Stomach smooth muscle (tissue), 2 donors: ENCODE data around the gene KCNK4.

ENCODE experiments used
- H3K27ac ChIP-seq: one replicate; pipeline ENCODE4 v1.7.0; 2013; ENCODE audit warnings: mild to moderate bottlenecking, low read length, inconsistent platforms
- H3K27me3 ChIP-seq, 2 donors: one replicate each; pipeline ENCODE4 v1.7.0; 2013; ENCODE audit warnings: low read length in 2 of 2; ENCODE audit not compliant: insufficient read depth in 2 of 2, control insufficient read depth in 1 of 2
- H3K36me3 ChIP-seq, 2 donors: one replicate each; pipeline ENCODE4 v1.7.0; 2013; ENCODE audit warnings: low read length in 2 of 2; ENCODE audit not compliant: control insufficient read depth in 2 of 2, insufficient read depth in 2 of 2
- H3K4me1 ChIP-seq: one replicate; pipeline ENCODE4 v1.7.0; 2013; ENCODE audit warnings: low read length; ENCODE audit not compliant: control insufficient read depth, insufficient read depth
- H3K4me3 ChIP-seq, 2 donors: one replicate each; pipeline ENCODE4 v1.7.0; 2013; ENCODE audit warnings: low read length in 2 of 2
- H3K9ac ChIP-seq, 2 donors: one replicate each; pipeline ENCODE4 v1.7.0; 2013; ENCODE audit warnings: low read length in 2 of 2, mild to moderate bottlenecking in 1 of 2
- H3K9me3 ChIP-seq, 2 donors: one replicate each; pipeline ENCODE4 v1.7.0; 2013; ENCODE audit warnings: low read length in 2 of 2; ENCODE audit not compliant: control insufficient read depth in 2 of 2
- donor health status: healthy.
- donor health status: Pancreatic carcinoma.

Gene KCNK4

DNA sequence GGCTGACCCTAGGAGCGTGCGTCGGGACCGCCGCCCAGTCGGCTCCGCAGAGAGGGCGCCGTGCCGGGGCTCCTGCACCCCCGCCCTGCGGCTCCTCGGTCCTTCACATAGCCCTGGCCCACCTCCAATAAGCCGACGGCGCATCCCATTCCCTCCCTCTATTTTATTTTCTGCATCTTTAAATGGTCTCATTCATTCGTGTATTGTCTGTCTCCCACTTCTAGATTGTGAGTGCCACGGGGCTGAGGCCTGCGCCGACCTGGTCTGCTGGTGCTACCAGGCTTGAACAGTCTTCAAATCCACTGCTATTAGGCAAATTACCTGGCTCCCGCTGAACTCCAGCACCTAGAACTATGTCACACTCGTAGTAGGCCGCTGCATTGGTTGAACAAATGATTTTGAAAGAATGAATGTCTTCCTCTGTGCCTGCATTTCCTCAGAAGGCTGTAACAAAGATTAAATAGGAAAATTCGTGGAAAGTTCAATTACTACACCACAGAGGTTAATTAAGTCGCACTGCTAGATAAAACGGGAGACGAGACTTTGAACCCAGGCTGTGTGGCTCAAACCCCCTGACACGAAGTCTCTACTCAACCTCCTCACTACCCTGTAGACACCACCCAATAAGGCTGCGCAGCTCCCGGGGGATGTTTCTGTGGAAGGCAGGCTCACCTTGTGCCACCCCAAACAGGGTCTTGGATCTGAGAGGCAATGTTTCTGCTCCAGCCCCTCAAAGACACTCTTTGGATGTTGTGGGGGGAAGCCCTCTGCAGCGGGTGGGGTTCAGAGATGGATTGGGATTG is 43.2 kb upstream of the KCNK4 start:
- Histone ChIP-seq H3K9me3 (no peaks in the 10 kb centered on the region), H3K4me1 (peaks cover 53% of the 10 kb centered on the region), H3K4me3 (peak overlapping the region; percentile 87 to 96), H3K36me3 (peaks cover 0 to 7% of the 10 kb centered on the region in 2 donors), H3K27me3 (no peaks in the 10 kb centered on the region), H3K27ac (peak overlapping the region; percentile 87), H3K9ac (peak overlapping the region in 1 of 2 donors; percentile 50)

- H3K27ac ChIP-seq, result no peak overlapping the region
- no peaks in the 10 kb centered on the region for H3K9me3 ChIP-seq
- H3K27me3 ChIP-seq, result no peaks in the 10 kb centered on the region
- no peak overlapping the region for H3K4me3 ChIP-seq
- H3K36me3 ChIP-seq, result peaks cover 0 to 4% of the 10 kb centered on the region in 2 donors
- H3K9ac ChIP-seq, result no peak overlapping the region
- H3K4me1 ChIP-seq, result peaks cover 54% of the 10 kb centered on the region
These were observed 42.5 kb upstream of the KCNK4 start for GRCh38 chr11:64248578-64248977.

- Histone ChIP-seq H3K4me1 (peaks cover 56% of the 10 kb centered on the region), H3K27ac (no peak overlapping the region)
These were observed 42.1 kb upstream of the KCNK4 start for GRCh38 chr11:64249038-64249437.

GRCh38 chr11:64249563-64250414 is 41.3 kb upstream of the KCNK4 start:
- Histone ChIP-seq H3K36me3 (no peaks in the 10 kb centered on the region), H3K27me3 (no peaks in the 10 kb centered on the region), H3K4me1 (peaks cover 53% of the 10 kb centered on the region), H3K27ac (no peak overlapping the region), H3K9me3 (no peaks in the 10 kb centered on the region), H3K4me3 (no peak overlapping the region), H3K9ac (no peak overlapping the region)

More at GRCh38 chr11:64249038-64249437, 42.1 kb upstream of the KCNK4 start:
- H3K9ac ChIP-seq, result no peak overlapping the region
- H3K27me3 ChIP-seq, result no peaks in the 10 kb centered on the region
- no peaks in the 10 kb centered on the region for H3K36me3 ChIP-seq
- H3K9me3 ChIP-seq, result no peaks in the 10 kb centered on the region
- H3K4me3 ChIP-seq, result no peak overlapping the region

DNA sequence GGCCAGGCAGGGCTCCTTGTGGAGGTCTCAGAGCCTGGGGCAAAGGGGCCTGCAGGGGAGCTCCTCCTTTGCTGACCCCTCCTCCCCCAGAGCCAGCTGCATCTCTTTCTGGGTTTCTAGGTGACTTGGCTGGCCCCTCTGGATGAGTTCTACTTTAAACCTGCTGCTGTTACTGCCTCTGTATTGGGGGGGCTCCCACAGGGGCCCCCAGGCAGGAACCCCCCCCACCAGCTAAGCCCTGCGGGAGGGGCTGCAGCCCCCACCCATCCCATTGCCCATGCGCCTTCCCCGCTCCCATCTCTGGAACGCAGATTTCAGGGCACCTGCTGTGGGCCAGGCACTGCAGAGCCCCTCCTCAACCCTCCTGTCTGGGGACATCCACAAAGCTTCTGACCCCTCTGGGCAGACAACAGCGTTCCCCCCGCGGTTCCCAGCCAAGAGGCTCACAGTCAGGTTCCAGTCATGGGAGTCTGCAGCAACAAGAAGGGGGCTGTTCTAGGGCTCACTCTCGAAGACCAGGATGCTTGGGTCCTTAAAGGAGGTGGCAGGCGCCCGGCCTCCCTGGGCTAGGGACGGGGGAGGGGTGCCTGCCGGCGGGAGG is 40.6 kb upstream of the KCNK4 start:
- no peak overlapping the region for H3K27ac ChIP-seq

GRCh38 chr11:64251016-64251752 is 39.9 kb upstream of the KCNK4 start, which contains the start of gene PLCB3:
PLCB3 (plus strand) TSS chr11:64251530; CDS start chr11:64251650, 120 bp downstream.
- Histone ChIP-seq H3K9me3 (no peaks in the 10 kb centered on the region), H3K36me3 (peaks cover 6% of the 10 kb centered on the region in 2 donors), H3K27me3 (no peaks in the 10 kb centered on the region), H3K4me1 (peaks cover 40% of the 10 kb centered on the region), H3K9ac (peak within 1 kb of the TSS; percentile 69 to 75), H3K27ac (no peak within 1 kb of the TSS), H3K4me3 (peak within 1 kb of the TSS; percentile 77 to 81)

More for the DNA sequence above, 40.6 kb upstream of the KCNK4 start:
- no peaks in the 10 kb centered on the region for H3K27me3 ChIP-seq
- no peak overlapping the region for H3K9ac ChIP-seq
- peak overlapping the region; percentile 75 to 77 for H3K4me3 ChIP-seq
- H3K4me1 ChIP-seq, result peaks cover 47% of the 10 kb centered on the region
- peaks cover under 1 to 3% of the 10 kb centered on the region in 2 donors for H3K36me3 ChIP-seq
- H3K9me3 ChIP-seq, result no peaks in the 10 kb centered on the region

GRCh38 chr11:64251753-64252002 is 39.4 kb upstream of the KCNK4 start:
- Histone ChIP-seq H3K36me3 (peaks cover 8 to 10% of the 10 kb centered on the region in 2 donors), H3K9me3 (no peaks in the 10 kb centered on the region), H3K4me3 (peak overlapping the region; percentile 77 to 81), H3K4me1 (peaks cover 39% of the 10 kb centered on the region), H3K27ac (no peak overlapping the region), H3K27me3 (no peaks in the 10 kb centered on the region), H3K9ac (peak overlapping the region; percentile 69 to 75)

DNA sequence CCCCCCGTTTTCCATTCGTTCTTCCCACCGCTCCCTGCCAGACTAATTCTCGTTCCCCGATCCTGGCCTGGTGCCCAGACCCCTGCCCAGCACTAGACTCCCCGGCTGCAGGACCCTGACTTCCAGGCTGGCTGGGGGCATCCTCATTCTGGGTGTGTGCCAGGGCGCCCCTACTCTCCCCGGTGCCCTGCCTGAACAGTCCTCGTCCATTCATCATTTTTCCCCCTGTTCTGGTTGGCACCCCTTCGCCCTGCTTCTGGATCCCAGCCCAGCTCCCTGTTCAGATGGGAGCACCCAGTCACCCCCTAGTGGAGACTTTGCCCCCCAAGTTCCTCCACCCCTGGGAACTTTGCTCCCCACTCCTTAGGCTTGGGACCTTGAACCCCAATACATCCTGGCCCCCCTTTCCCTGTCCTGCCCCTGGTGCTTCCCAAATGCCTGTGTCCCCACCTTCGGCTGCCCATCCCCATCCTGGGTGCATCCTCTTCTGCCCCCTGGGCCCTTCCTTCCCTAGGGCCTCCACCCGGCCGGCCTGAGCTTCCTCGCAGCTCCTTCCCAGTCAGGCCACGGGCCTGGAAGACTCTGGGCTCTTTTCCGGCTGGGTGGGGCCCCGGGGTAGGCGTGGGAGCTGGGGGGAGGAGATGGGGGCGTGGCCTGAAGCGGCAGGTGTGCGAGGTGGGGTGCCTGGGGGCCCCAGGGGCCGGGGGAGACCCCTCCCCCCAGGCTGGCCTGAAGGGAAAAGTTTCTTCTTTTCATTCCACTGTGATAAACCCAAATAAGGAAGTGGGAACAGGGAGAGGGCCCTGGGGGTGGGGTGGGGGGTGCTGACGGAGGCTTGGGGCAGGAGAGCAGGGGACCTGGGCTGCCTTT is 38.9 kb upstream of the KCNK4 start:
- H3K9me3 ChIP-seq, result no peaks in the 10 kb centered on the region
- peaks cover 9 to 10% of the 10 kb centered on the region in 2 donors for H3K36me3 ChIP-seq
- peak overlapping the region; percentile 77 to 81 for H3K4me3 ChIP-seq
- H3K27ac ChIP-seq, result no peak overlapping the region
- H3K9ac ChIP-seq, result peak overlapping the region; percentile 69 to 75
- H3K27me3 ChIP-seq, result no peaks in the 10 kb centered on the region
- peaks cover 35% of the 10 kb centered on the region for H3K4me1 ChIP-seq

DNA sequence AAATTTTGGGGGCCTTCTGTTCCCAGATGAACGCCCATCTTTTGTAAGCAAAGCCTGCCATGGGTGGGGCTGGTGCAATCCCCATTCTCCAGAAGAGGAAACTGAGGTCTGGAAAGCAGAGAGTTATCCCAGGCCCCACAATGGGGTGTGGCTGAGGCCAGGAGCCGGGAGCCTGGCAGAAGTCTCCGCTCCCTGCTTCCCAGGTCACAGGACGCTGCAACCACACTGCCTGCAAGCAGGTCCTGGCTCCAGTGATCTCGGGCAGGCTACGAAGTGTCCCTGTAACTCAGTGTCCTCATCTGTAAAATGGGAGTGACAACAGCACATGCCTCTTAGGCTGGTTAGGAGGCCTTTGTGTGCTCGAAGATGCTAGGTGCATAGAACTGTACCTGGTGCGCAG is 38.1 kb upstream of the KCNK4 start:
- Histone ChIP-seq H3K27ac (no peak overlapping the region), H3K9ac (peak overlapping the region in 1 of 2 donors; percentile 2)

More for the DNA sequence above, 38.1 kb upstream of the KCNK4 start:
- Histone ChIP-seq H3K9me3 (no peaks in the 10 kb centered on the region), H3K27me3 (no peaks in the 10 kb centered on the region), H3K4me3 (peak overlapping the region in 1 of 2 donors; percentile 81), H3K4me1 (peaks cover 28% of the 10 kb centered on the region), H3K36me3 (peaks cover 9 to 10% of the 10 kb centered on the region in 2 donors)
